GM23338 (cell line): ENCODE measurements around the gene NUCKS1. TPM values are rescaled to one million over a fixed set of nuclear protein-coding genes. Genes with fewer than 3 reads are reported as not detected.

Experiments used
- ATAC-seq: fragments of 200-7000 bp; cut with Tn5 transposase; 3 replicates; pipeline ENCODE4 v1.9.1; 2020
- DNase-seq: peaks from one replicate; pipeline ENCODE4 v3.0.0-alpha.2; 2015; ENCODE audit warnings: low spot score
- H2AFZ ChIP-seq: fragments of 200-600 bp; sonication (generic); 2 replicates; pipeline ENCODE4 v1.8.0; 2016; ENCODE audit warnings: antibody characterized with exemption, mild to moderate bottlenecking, moderate library complexity
- H3F3A ChIP-seq: fragments of 200-600 bp; sonication (generic); replicated peaks from 2 replicates; pipeline ENCODE4 v1.8.0; 2017; ENCODE audit warnings: antibody characterized with exemption, mixed run types, low read depth
- H3K27ac ChIP-seq: fragments of 200-600 bp; sonication (generic); 2 replicates; pipeline ENCODE4 v1.6.1; 2016; ENCODE audit warnings: low read depth
- H3K27me3 ChIP-seq: fragments of 200-600 bp; sonication (generic); 2 replicates; pipeline ENCODE4 v1.8.0; 2016; ENCODE audit warnings: mild to moderate bottlenecking, mixed run types, moderate library complexity; ENCODE audit not compliant: insufficient read depth
- H3K36me3 ChIP-seq: fragments of 200-600 bp; sonication (generic); 2 replicates; pipeline ENCODE4 v1.8.0; 2016; ENCODE audit warnings: mild to moderate bottlenecking; ENCODE audit not compliant: insufficient read depth
- H3K4me1 ChIP-seq: fragments of 200-600 bp; sonication (generic); 2 replicates; pipeline ENCODE4 v1.8.0; 2016; ENCODE audit warnings: mild to moderate bottlenecking, moderate library complexity; ENCODE audit not compliant: insufficient read depth
- H3K4me2 ChIP-seq: fragments of 200-600 bp; sonication (generic); 2 replicates; pipeline ENCODE4 v1.7.1; 2017; ENCODE audit warnings: mixed run types
- H3K4me3 ChIP-seq: fragments of 200-600 bp; sonication (generic); 2 replicates; pipeline ENCODE4 v1.6.1; 2016; ENCODE audit warnings: mixed run types
- H3K79me2 ChIP-seq: fragments of 200-600 bp; sonication (generic); replicated peaks from 2 replicates; pipeline ENCODE4 v1.8.0; 2017; ENCODE audit warnings: mild to moderate bottlenecking; ENCODE audit not compliant: insufficient read depth
- H3K9me2 ChIP-seq: fragments of 200-600 bp; sonication (generic); 2 replicates; pipeline ENCODE4 v1.8.0; 2017; ENCODE audit not compliant: insufficient read depth
- H4K20me1 ChIP-seq: fragments of 200-600 bp; sonication (generic); replicated peaks from 2 replicates; pipeline ENCODE4 v1.8.0; 2017; ENCODE audit warnings: mild to moderate bottlenecking; ENCODE audit not compliant: insufficient read depth
- H3K27ac Mint-ChIP-seq: 2 replicates; pipeline ENCODE4 v1.8.0; 2020; ENCODE audit warnings: inconsistent platforms, mild to moderate bottlenecking, moderate library complexity, mixed read lengths
- H3K27me3 Mint-ChIP-seq: 3 replicates; pipeline ENCODE4 v1.8.0; 2022; ENCODE audit warnings: low read depth, mild to moderate bottlenecking, moderate library complexity, mixed read lengths, inconsistent platforms; ENCODE audit not compliant: insufficient read depth, poor library complexity
- H3K36me3 Mint-ChIP-seq: 3 replicates; pipeline ENCODE4 v1.8.0; 2021; ENCODE audit warnings: low read depth, mild to moderate bottlenecking, inconsistent platforms, moderate library complexity, mixed read lengths
- H3K4me1 Mint-ChIP-seq: 3 replicates; pipeline ENCODE4 v1.8.0; 2020; ENCODE audit warnings: mild to moderate bottlenecking, inconsistent platforms, mixed read lengths
- H3K4me3 Mint-ChIP-seq: 3 replicates; pipeline ENCODE4 v1.8.0; 2021; ENCODE audit warnings: moderate library complexity, mild to moderate bottlenecking, inconsistent platforms, mixed read lengths
- H3K9me3 Mint-ChIP-seq: 3 replicates; pipeline ENCODE4 v1.8.0; 2020; ENCODE audit warnings: moderate library complexity, mild to moderate bottlenecking, inconsistent platforms, mixed read lengths
- CTCF ChIP-seq, 2 experiments: fragments of 200-600 bp in 1 of 2; sonication (generic) in 1 of 2; conservative IDR thresholded peaks; 2 replicates each; pipeline versions ENCODE4 v1.5.1 to v1.6.1; 2016 to 2017; ENCODE audit warnings: antibody characterized with exemption in 2 of 2, low read depth in 2 of 2, mild to moderate bottlenecking in 2 of 2, moderate library complexity in 1 of 2
- EZH2phosphoT487 ChIP-seq: fragments of 200-600 bp; sonication (generic); IDR thresholded peaks from one replicate; pipeline ENCODE4 v1.8.1; 2018; ENCODE audit warnings: antibody characterized with exemption; ENCODE audit not compliant: unreplicated experiment
- NANOG ChIP-seq: IDR thresholded peaks from 2 replicates; pipeline ENCODE4 v1.6.1; 2016; ENCODE audit warnings: antibody characterized with exemption, borderline replicate concordance
- REST ChIP-seq: IDR thresholded peaks from one replicate; pipeline ENCODE4 v1.6.1; 2018; ENCODE audit warnings: antibody characterized with exemption; ENCODE audit not compliant: unreplicated experiment
- ZNF114 ChIP-seq: fragments of 250-450 bp; sonication (Bioruptor Pico); IDR thresholded peaks from 2 replicates; pipeline ENCODE4 v1.5.0; 2020; ENCODE audit warnings: mild to moderate bottlenecking, moderate library complexity
- ZNF331 ChIP-seq: fragments of 250-450 bp; sonication (Bioruptor Pico); IDR thresholded peaks from 2 replicates; pipeline ENCODE4 v1.5.0; 2020; ENCODE audit warnings: low read depth, mild to moderate bottlenecking, moderate library complexity
- polyA plus RNA-seq: library from polyadenylated mRNA; unstranded; fragments of >200 nt; fragmentation: Nextera tagmentation; extraction: Ambion mirVana; gene quantifications from 2 replicates; pipeline ENCODE4 v1.2.1, GENCODE V29; 2016
- total RNA-seq: library from RNA; depleted of rRNA; stranded (reverse); fragments of >200 nt; shearing (Covaris generic); gene quantifications from 2 replicates; pipeline ENCODE4 v1.2.3, GENCODE V29; 2014

Gene NUCKS1
- total and polyA plus RNA-seq, 2 experiments from 2014 or later: 255 to 307 TPM

- Histone ChIP-seq H3K4me2 (no peak overlapping the region), H3K9me2 (no peaks in the 10 kb centered on the region), H3F3A (no peaks in the 10 kb centered on the region), H3K4me1 (no peaks in the 10 kb centered on the region), H3K27me3 (peaks cover 12% of the 10 kb centered on the region; the same call in 1 of the 2 replicates), H2AFZ (no peak overlapping the region), H4K20me1 (no peaks in the 10 kb centered on the region), H3K79me2 (no peaks in the 10 kb centered on the region), H3K27ac (no peak overlapping the region), H3K36me3 (no peaks in the 10 kb centered on the region; the same call in 1 of the 2 replicates), H3K4me3 (no peak overlapping the region)
- Mint-ChIP-seq H3K4me3 (no peak overlapping the region), H3K9me3 (peaks cover 12% of the 10 kb centered on the region; the same call in 2 of the 3 replicates), H3K4me1 (no peaks in the 10 kb centered on the region), H3K36me3 (no peaks in the 10 kb centered on the region), H3K27ac (no peak overlapping the region), H3K27me3 (peaks cover 5% of the 10 kb centered on the region)
- no peak for TF ChIP-seq ZNF114
- no peak for TF ChIP-seq REST
- no peak for TF ChIP-seq EZH2phosphoT487
- ATAC-seq (no peak), DNase-seq (no peak)
Observed at GRCh38 chr1:205780335-205780734, 30.4 kb upstream of the NUCKS1 start.

GRCh38 chr1:205777994-205778393 is 28.0 kb upstream of the NUCKS1 start:
- peaks cover 22% of the 10 kb centered on the region for H3K27me3 Mint-ChIP-seq
- TF ChIP-seq ZNF331 (CRISPR knock-in tag) (no peak), CTCF (conservative IDR thresholded peaks at IDR 0.05; ENCODE audit: low read depth in 2 of 2) (no peak), NANOG (no peak), REST (no peak)

More at GRCh38 chr1:205777994-205778393, 28.0 kb upstream of the NUCKS1 start:
- Histone ChIP-seq H3K36me3 (no peaks in the 10 kb centered on the region; the same call in 1 of the 2 replicates), H3K27me3 (peaks cover 32% of the 10 kb centered on the region), H3F3A (peaks cover 3% of the 10 kb centered on the region; the same call in 1 of the 2 replicates), H3K4me2 (no peak overlapping the region), H2AFZ (no peak overlapping the region), H3K4me1 (peaks cover 9% of the 10 kb centered on the region), H3K27ac (no peak overlapping the region), H4K20me1 (no peaks in the 10 kb centered on the region; the same call in 1 of the 2 replicates), H3K9me2 (no peaks in the 10 kb centered on the region), H3K79me2 (no peaks in the 10 kb centered on the region), H3K4me3 (no peak overlapping the region)
- no peaks in the 10 kb centered on the region for H3K36me3 Mint-ChIP-seq
- no peak overlapping the region for H3K4me3 Mint-ChIP-seq
- DNase-seq (no peak), ATAC-seq (no peak)
- H3K9me3 Mint-ChIP-seq: peaks cover 13% of the 10 kb centered on the region; the same call in 2 of the 3 replicates
- H3K27ac Mint-ChIP-seq: no peak overlapping the region
- peaks cover 8% of the 10 kb centered on the region for H3K4me1 Mint-ChIP-seq
